ENCODE results near the gene SMC6.
A peak's percentile ranks its signal among the peaks of the same experiment; 100 is the strongest.

SMC6 gene, protein sequence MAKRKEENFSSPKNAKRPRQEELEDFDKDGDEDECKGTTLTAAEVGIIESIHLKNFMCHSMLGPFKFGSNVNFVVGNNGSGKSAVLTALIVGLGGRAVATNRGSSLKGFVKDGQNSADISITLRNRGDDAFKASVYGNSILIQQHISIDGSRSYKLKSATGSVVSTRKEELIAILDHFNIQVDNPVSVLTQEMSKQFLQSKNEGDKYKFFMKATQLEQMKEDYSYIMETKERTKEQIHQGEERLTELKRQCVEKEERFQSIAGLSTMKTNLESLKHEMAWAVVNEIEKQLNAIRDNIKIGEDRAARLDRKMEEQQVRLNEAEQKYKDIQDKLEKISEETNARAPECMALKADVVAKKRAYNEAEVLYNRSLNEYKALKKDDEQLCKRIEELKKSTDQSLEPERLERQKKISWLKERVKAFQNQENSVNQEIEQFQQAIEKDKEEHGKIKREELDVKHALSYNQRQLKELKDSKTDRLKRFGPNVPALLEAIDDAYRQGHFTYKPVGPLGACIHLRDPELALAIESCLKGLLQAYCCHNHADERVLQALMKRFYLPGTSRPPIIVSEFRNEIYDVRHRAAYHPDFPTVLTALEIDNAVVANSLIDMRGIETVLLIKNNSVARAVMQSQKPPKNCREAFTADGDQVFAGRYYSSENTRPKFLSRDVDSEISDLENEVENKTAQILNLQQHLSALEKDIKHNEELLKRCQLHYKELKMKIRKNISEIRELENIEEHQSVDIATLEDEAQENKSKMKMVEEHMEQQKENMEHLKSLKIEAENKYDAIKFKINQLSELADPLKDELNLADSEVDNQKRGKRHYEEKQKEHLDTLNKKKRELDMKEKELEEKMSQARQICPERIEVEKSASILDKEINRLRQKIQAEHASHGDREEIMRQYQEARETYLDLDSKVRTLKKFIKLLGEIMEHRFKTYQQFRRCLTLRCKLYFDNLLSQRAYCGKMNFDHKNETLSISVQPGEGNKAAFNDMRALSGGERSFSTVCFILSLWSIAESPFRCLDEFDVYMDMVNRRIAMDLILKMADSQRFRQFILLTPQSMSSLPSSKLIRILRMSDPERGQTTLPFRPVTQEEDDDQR

DNA sequence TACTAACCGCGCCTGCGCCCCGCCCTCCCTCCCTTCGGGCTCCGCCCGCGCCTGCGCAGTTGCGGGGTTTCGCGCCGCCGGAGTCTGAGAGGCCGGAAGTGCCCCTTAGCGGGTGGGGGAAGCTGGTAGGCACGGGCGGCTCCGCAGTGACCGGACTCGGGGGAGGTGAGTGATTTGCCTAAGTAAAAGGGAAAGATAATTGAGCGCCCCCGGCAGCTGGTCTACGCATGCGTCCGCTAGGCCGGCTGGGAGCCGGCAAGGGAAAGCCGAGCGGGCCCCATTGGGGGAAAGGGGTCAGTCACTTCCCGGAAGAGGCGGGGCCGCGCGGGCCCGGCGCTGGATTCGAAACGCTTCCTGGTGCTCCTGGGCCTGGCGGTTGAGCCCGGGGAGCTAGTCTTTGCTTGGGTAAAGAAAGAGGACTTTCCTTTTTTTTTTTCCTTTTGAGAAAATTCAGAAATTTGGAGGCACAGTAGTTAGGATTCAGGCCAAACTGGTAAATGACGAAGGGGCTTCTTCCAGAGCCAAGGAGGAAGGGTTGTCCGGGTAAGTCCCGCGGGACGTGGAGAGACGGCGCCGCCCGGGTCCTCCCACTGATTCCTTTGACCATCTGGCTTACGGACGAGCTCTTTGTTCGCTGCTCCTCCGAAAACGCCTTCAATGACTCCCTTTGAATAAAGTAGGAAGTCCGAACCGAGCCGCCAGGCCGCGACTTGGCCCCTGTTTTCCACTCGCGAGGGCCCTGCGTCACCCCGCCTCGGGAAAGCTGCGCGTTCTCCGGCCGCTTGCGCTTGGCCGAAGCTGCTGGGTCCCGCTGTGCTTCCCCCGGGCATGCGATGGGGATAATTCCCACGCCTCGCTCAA, at the start of gene SMC6, which contains the start of gene GEN1:
Gene SMC6 (minus strand): TSS at position 8 of the 861 bp plus-strand sequence. CDS start 7,864 bp downstream, outside the sequence.
Gene GEN1 (plus strand): TSS at position 336 of the 861 bp plus-strand sequence. CDS start 5,806 bp downstream, outside the sequence.
- DNase-seq (ENCODE audit: low spot score), result peak; percentile 86

DNA sequence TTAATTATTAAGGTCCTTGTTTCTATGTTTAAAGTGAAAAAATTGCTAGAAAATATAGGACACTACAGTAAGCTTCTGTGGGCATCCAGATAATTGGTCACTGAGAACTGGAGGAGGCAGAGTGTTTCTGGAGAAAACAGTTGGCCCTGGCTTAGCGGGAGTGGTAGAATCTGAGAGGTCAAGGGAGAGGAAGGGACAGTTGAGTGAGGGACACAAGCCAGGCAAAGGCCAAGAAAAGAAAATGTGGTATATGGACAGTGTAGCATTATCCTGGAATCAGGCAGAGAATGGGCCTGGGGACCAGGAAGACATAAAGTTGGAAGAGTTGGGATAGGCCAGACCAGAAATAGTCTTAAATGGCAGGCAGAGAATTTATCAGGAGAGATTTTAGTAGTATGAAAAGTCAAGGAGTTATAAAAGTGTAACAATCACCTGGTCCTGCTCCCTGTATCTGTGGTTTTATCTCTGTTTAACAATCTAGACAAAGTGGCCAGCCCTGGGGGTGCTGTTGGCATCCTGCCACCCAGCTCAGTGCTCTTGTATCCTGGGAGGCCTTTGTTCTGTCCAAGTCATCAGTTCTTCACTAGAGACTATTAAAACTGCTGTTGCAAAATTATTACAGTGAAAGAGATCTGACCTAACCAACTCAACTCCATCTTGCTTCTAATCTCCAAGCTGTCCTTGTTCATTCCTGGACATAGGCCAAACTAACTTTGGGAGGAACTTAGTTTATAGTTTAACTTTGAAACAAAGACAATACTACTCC, 47.3 kb upstream of the SMC6 start:
- no peak for DNase-seq (ENCODE audit: low spot score)

DNA sequence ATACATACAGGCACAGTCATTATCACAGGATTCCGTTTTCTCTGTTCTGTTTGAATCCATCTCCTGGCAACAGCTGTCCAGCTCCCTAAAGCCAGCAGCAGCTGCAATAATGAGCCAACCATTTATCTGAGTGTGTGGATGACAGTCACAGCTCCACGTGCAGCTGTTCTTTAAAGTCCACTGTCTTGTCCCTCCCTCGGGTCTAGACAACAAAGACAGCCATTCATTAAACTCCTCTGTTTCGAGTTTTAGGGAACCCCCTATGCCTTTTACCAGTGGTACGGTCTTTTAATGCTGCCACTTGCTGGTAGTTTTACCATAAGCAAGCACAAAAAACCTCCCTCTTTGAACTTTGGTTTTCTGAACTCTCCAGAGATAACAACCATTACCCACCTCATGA, 46.6 kb upstream of the SMC6 start:
- peak; percentile 41 for DNase-seq (ENCODE audit: low spot score)

GRCh38 chr2:17799301-17800120, 45.9 kb upstream of the SMC6 start:
- no peak for DNase-seq (ENCODE audit: low spot score)

GRCh38 chr2:17798338-17798737, 44.7 kb upstream of the SMC6 start:
- DNase-seq (ENCODE audit: low spot score), result no peak

DNA sequence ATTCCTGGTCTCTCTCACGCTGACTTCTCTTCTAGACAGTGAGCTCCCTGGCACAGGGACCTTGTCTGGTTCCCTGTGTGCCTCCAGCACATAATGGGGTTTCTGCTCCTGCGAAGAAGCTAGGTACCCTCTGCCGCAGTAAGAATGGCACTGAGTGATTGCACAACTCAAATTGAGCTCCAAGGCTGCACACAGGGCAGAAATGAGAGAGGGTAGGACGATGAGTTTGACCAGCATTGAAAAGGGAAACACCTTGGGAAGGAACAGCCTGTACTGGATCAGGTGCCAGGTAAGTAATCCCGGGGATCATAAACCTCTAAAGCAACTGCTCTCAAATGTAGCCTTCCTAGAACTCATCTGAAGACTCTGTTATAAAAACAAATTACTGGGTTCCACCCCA, 41.7 kb upstream of the SMC6 start:
- DNase-seq (ENCODE audit: low spot score), result no peak

- no peak for DNase-seq (ENCODE audit: low spot score)
These were observed 40.3 kb upstream of the SMC6 start for GRCh38 chr2:17793803-17794354.

DNA sequence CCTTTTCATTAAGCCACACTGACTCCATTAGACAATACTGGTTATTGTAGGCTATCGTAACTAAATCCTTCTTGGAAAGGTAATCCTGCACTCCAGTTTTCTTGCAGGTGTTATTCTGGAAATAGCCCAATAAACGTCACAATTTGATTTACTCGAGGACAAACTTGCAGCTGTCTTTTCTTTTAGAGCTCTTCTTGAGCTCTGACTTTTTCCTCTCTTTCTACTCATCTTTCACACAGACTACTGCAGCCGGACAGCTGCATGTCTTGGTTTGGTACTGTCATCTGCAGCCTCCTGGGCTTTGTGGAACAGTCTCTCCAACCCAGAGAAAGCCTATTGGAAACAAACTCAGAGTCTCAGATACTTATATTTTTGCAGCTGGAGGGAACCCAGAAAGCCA, 39.7 kb upstream of the SMC6 start:
- DNase-seq (ENCODE audit: low spot score), result no peak

- no peak for DNase-seq (ENCODE audit: low spot score)
These were observed 38.9 kb upstream of the SMC6 start for GRCh38 chr2:17792515-17792914.

- no peak for DNase-seq (ENCODE audit: low spot score)
These were observed 38.2 kb upstream of the SMC6 start for GRCh38 chr2:17791817-17792130.

- no peak for DNase-seq (ENCODE audit: low spot score)
These were observed 37.7 kb upstream of the SMC6 start for GRCh38 chr2:17791121-17791816.

- DNase-seq (ENCODE audit: low spot score), result no peak
These were observed 36.9 kb upstream of the SMC6 start for GRCh38 chr2:17790536-17790935.

DNA sequence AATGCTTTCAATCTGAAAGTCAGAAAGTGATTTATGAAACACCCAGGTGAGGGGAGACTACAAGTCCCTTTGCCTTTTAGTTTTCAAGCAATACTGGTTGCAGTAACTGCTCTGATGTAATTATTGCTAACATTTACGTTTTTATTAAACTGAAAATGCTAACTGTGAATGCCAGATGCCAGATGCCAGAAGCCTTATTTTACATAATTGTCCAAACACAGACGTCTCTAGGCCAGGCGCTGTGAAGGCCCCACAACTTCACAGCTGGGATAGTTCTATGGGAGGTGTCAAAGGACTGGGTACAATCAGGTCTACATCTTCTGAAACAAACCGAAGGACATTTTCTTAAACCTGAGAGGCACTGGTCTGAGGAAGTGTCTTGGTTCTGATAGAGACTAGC, 35.2 kb upstream of the SMC6 start:
- DNase-seq (ENCODE audit: low spot score), result no peak

DNA sequence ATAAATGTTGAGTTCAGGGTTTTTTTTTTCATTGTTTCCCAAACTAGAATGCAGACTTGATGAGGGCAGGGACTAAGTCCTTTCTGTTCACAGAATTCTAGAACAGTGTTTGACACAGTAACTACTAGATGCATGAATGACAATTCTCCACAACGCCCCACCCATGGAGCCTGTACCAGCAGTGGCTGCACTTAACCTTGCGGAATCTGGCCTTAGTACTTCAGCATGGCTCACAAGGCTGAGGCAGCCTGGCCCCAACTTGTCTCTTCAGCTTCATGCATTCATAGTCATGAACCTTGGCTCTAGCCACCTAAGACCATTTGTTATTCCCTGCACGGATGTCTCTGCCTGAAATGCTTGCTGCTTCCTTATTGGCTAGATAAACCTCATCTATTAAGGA, 33.1 kb upstream of the SMC6 start:
- no peak for DNase-seq (ENCODE audit: low spot score)

- DNase-seq (ENCODE audit: low spot score), result no peak
These were observed 27.9 kb upstream of the SMC6 start for GRCh38 chr2:17781482-17781881.

DNA sequence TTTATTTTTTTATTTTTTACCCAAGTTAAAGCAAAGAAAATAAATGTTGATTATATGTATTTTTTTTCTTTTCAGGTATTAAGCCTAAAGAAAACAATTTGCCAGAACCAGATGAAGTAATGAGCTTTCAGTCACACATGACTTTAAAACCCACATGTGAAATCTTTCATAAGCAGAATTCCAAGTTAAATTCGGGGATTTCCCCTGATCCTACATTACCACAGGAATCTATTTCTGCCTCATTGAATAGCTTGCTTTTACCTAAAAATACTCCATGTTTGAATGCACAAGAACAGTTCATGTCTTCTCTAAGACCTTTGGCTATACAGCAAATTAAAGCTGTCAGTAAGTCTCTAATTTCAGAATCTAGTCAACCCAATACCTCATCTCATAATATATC, 26.9 kb upstream of the SMC6 start:
- DNase-seq (ENCODE audit: low spot score), result no peak

- DNase-seq (ENCODE audit: low spot score), result no peak
These were observed 18.9 kb upstream of the SMC6 start for GRCh38 chr2:17772532-17772931.

DNA sequence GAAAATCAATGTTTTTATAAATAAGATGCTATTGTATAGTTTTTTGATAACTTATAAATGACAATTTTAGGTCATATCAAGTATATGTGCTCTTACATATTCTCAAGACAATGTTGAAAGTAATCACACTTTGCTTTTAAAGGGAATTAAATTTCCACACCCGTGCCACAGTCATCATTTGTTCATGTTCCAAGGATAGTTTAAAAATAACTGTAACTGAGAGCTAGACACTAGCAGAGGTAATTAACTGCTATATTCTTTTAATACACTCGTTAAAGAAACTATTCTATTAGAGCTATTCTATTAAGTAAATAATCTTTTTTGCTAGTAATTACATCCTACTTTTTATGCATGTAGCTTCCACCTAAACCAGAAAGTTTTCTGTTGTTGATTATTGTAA, 18.3 kb upstream of the SMC6 start:
- no peak for DNase-seq (ENCODE audit: low spot score)

DNA sequence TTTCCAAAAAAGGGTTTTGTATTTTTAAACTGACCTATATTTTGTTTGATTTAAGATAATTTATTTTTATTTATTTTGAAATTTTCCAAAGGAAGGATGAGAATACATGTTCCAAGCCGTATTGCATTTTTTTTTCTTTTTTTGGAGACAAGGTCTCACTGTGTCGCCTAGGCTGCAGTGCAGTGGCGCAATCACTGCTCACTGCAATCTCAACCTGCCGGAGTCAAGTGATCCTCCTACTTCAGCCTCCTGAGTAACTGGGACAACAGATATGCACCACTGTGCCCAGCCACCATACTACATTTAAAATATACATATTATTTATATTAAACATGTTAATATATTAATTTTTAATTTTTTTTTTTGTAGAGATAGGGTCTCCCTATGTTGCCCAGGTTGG, 15.3 kb upstream of the SMC6 start:
- DNase-seq (ENCODE audit: low spot score), result no peak
